ENCODE data around the gene CPNE2.

The CPNE2 gene

GRCh38 chr16:57145046-57146021, 53.0 kb downstream of the CPNE2 start:
- Mint-ChIP-seq H3K27ac (peak overlapping the region; percentile 26), H3K4me1 (ENCODE audit: low read depth) (peaks cover 16% of the 10 kb centered on the region), H3K36me3 (ENCODE audit: low read depth) (no peaks in the 10 kb centered on the region), H3K4me3 (no peak overlapping the region), H3K27me3 (ENCODE audit: low read depth) (no peaks in the 10 kb centered on the region), H3K9me3 (no peaks in the 10 kb centered on the region)
- no peak for DNase-seq (ENCODE audit: low spot score)

GRCh38 chr16:57146040-57146647, 53.8 kb downstream of the CPNE2 start:
- DNase-seq (ENCODE audit: low spot score): no peak
- Mint-ChIP-seq H3K9me3 (no peaks in the 10 kb centered on the region), H3K36me3 (ENCODE audit: low read depth) (no peaks in the 10 kb centered on the region), H3K27ac (no peak overlapping the region), H3K4me3 (no peak overlapping the region), H3K4me1 (ENCODE audit: low read depth) (peaks cover 16% of the 10 kb centered on the region), H3K27me3 (ENCODE audit: low read depth) (no peaks in the 10 kb centered on the region)

GRCh38 chr16:57146735-57147134, 54.4 kb downstream of the CPNE2 start:
- no peak for DNase-seq (ENCODE audit: low spot score)
- Mint-ChIP-seq H3K4me1 (ENCODE audit: low read depth) (peaks cover 12% of the 10 kb centered on the region), H3K36me3 (ENCODE audit: low read depth) (no peaks in the 10 kb centered on the region), H3K4me3 (no peak overlapping the region), H3K9me3 (no peaks in the 10 kb centered on the region), H3K27me3 (ENCODE audit: low read depth) (no peaks in the 10 kb centered on the region), H3K27ac (no peak overlapping the region)

GRCh38 chr16:57147381-57148221, 55.2 kb downstream of the CPNE2 start:
- DNase-seq (ENCODE audit: low spot score): no peak
- Mint-ChIP-seq H3K36me3 (ENCODE audit: low read depth) (peaks cover 6% of the 10 kb centered on the region), H3K9me3 (no peaks in the 10 kb centered on the region), H3K4me1 (ENCODE audit: low read depth) (peaks cover 6% of the 10 kb centered on the region), H3K4me3 (no peak overlapping the region), H3K27me3 (ENCODE audit: low read depth) (no peaks in the 10 kb centered on the region), H3K27ac (no peak overlapping the region)

- H3K4me1 Mint-ChIP-seq (ENCODE audit: low read depth): peaks cover 5% of the 10 kb centered on the region
- H3K36me3 Mint-ChIP-seq (ENCODE audit: low read depth): peaks cover 14% of the 10 kb centered on the region
- no peak overlapping the region for H3K27ac Mint-ChIP-seq
- no peak for DNase-seq (ENCODE audit: low spot score)
- H3K4me3 Mint-ChIP-seq: no peak overlapping the region
- no peaks in the 10 kb centered on the region for H3K27me3 Mint-ChIP-seq (ENCODE audit: low read depth)
- no peaks in the 10 kb centered on the region for H3K9me3 Mint-ChIP-seq
Observed at GRCh38 chr16:57148481-57148880, 56.1 kb downstream of the CPNE2 start.

- DNase-seq (ENCODE audit: low spot score): no peak
- Mint-ChIP-seq H3K27me3 (ENCODE audit: low read depth) (no peaks in the 10 kb centered on the region), H3K4me3 (no peak overlapping the region), H3K9me3 (no peaks in the 10 kb centered on the region), H3K4me1 (ENCODE audit: low read depth) (peaks cover 5% of the 10 kb centered on the region), H3K36me3 (ENCODE audit: low read depth) (peaks cover 24% of the 10 kb centered on the region), H3K27ac (no peak overlapping the region)
Observed at GRCh38 chr16:57149391-57149790, 57.0 kb downstream of the CPNE2 start.

- Mint-ChIP-seq H3K4me3 (no peak overlapping the region), H3K9me3 (no peaks in the 10 kb centered on the region)
Observed at GRCh38 chr16:57150682-57151330, 58.4 kb downstream of the CPNE2 start.

GRCh38 chr16:57151369-57151768, 59.0 kb downstream of the CPNE2 start:
- no peak for DNase-seq (ENCODE audit: low spot score)
- Mint-ChIP-seq H3K4me1 (ENCODE audit: low read depth) (peaks cover 10% of the 10 kb centered on the region), H3K9me3 (no peaks in the 10 kb centered on the region), H3K4me3 (no peak overlapping the region), H3K27me3 (ENCODE audit: low read depth) (no peaks in the 10 kb centered on the region), H3K27ac (no peak overlapping the region), H3K36me3 (ENCODE audit: low read depth) (peaks cover 31% of the 10 kb centered on the region)

More at GRCh38 chr16:57150682-57151330, 58.4 kb downstream of the CPNE2 start:
- H3K27ac Mint-ChIP-seq: peak overlapping the region; percentile 32
- no peaks in the 10 kb centered on the region for H3K27me3 Mint-ChIP-seq (ENCODE audit: low read depth)
- DNase-seq (ENCODE audit: low spot score): no peak
- peaks cover 26% of the 10 kb centered on the region for H3K36me3 Mint-ChIP-seq (ENCODE audit: low read depth)
- peaks cover 5% of the 10 kb centered on the region for H3K4me1 Mint-ChIP-seq (ENCODE audit: low read depth)

- Mint-ChIP-seq H3K27ac (no peak overlapping the region), H3K9me3 (no peaks in the 10 kb centered on the region), H3K27me3 (ENCODE audit: low read depth) (no peaks in the 10 kb centered on the region), H3K4me3 (no peak overlapping the region), H3K36me3 (ENCODE audit: low read depth) (peaks cover 37% of the 10 kb centered on the region), H3K4me1 (ENCODE audit: low read depth) (peaks cover 15% of the 10 kb centered on the region)
- DNase-seq (ENCODE audit: low spot score): no peak
Observed at GRCh38 chr16:57152096-57153093, 60.0 kb downstream of the CPNE2 start.

- Mint-ChIP-seq H3K27ac (no peak overlapping the region), H3K9me3 (no peaks in the 10 kb centered on the region), H3K36me3 (ENCODE audit: low read depth) (peaks cover 44% of the 10 kb centered on the region), H3K27me3 (ENCODE audit: low read depth) (no peaks in the 10 kb centered on the region), H3K4me3 (no peak overlapping the region), H3K4me1 (ENCODE audit: low read depth) (peaks cover 12% of the 10 kb centered on the region)
- DNase-seq (ENCODE audit: low spot score): no peak
Observed at GRCh38 chr16:57153841-57154240, 61.5 kb downstream of the CPNE2 start.

- Mint-ChIP-seq H3K36me3 (ENCODE audit: low read depth) (peaks cover 57% of the 10 kb centered on the region), H3K4me3 (no peak overlapping the region), H3K27me3 (ENCODE audit: low read depth) (no peaks in the 10 kb centered on the region), H3K9me3 (no peaks in the 10 kb centered on the region), H3K4me1 (ENCODE audit: low read depth) (peaks cover 17% of the 10 kb centered on the region), H3K27ac (peak overlapping the region; percentile 61)
- no peak for DNase-seq (ENCODE audit: low spot score)
Observed at GRCh38 chr16:57155702-57156350, 63.4 kb downstream of the CPNE2 start.

GRCh38 chr16:57156351-57156703, 63.9 kb downstream of the CPNE2 start:
- Mint-ChIP-seq H3K9me3 (no peaks in the 10 kb centered on the region), H3K36me3 (ENCODE audit: low read depth) (peaks cover 61% of the 10 kb centered on the region), H3K27me3 (ENCODE audit: low read depth) (no peaks in the 10 kb centered on the region), H3K4me1 (ENCODE audit: low read depth) (peaks cover 19% of the 10 kb centered on the region), H3K4me3 (no peak overlapping the region), H3K27ac (peak overlapping the region; percentile 61)
- DNase-seq (ENCODE audit: low spot score): no peak

All from T-helper 2 cell treated with Interferon-gamma antibody and Interleukin-4, amounts not matched to agents 5 μg/mL and 100 μg/mL, for 36 hours (primary cell).